Ovary (tissue), 3 donors: ENCODE data around the gene ACCS.

ENCODE experiments used
- CTCF ChIP-seq, 3 donors: fragments of 450-650 bp in 2 of 3; fragments of 200-600 bp in 1 of 3; IDR thresholded peaks; one replicate each; pipeline versions ENCODE4 v1.5.1 to v1.8.0; 2016 to 2022; ENCODE audit warnings: antibody characterized with exemption in 3 of 3, mild to moderate bottlenecking in 1 of 3
- POLR2A ChIP-seq: fragments of 450-650 bp; IDR thresholded peaks from one replicate; pipeline ENCODE4 v1.6.1; 2017; ENCODE audit warnings: antibody characterized with exemption, mild to moderate bottlenecking, moderate library complexity
- donor health status: DM: no; HTN: no; CAD: no.

- no peak for TF ChIP-seq CTCF (IDR thresholded peaks at IDR 0.05)
- TF ChIP-seq POLR2A = no peak
These were observed 37.7 kb upstream of the ACCS start for GRCh38 chr11:44028401-44028800.
